Measurements from ENCODE around the gene RAB11FIP3. TPM values are rescaled to one million over a fixed set of nuclear protein-coding genes. Genes with fewer than 3 reads are reported as not detected.

The RAB11FIP3 gene
- total and polyA plus RNA-seq, 2 of the 13 experiments (the other 11 are each of a cell fraction or from before 2014, with no cell fraction given), result 34.3 to 57.6 TPM

DNA sequence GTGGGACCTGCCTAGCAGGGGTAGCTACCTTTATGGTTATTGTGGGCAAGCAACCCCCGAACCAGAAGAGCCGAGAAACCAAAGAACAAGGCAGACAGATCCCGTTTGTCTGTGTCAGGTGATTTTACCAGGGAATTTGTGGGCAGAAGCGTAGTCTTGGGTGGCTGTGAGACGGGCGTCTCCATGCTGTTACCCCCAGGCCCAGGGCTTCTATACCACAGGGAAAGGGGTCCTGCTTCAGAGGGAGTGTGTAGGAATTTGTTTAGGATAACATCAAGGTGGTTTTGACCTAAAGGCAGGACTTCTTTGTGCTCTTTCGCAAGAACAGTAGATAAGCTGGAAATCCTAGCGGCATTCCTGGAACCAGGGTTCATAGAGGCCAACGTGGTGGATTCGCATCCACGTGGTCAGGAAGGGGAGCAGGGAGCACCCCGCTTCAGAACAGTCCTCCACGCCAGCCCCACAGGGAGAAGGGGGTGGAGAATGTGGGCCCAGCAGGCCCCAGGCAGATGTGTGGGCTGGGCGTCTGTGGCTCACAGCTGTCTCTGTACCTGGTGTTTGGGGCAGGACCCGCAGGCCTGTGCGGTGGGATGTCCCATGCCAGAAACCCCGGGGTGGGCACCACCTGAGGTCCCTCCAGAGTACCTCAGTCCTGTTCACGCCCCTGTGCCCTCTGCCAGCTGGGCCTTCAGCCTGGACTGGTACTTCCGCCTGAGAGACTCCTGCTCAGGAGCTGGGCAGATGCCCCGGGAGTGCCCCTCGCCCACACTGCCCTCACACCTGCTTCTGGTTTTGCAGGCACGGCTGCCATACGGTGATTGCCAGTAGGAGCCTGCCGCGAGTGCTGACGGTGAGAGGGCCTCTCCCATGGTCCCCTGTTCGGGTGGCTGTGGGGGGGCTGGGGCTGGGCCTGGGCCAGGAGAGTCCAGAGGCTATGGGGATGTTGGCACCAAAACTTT lies 19.6 kb upstream of the RAB11FIP3 start (continued):
- TF ChIP-seq, protein P1, sequence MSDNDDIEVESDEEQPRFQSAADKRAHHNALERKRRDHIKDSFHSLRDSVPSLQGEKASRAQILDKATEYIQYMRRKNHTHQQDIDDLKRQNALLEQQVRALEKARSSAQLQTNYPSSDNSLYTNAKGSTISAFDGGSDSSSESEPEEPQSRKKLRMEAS (IDR thresholded peaks at IDR 0.05), result peak; percentile 99
- TF ChIP-seq GABPA (IDR thresholded peaks at IDR 0.05; ENCODE audit: low read depth, low read length) (no peak), GABPA (CRISPR knock-in tag; IDR thresholded peaks at IDR 0.05; ENCODE audit: low read depth) (peak; percentile 36; the same call in 1 of the 2 replicates), SIN3B (IDR thresholded peaks at IDR 0.05; ENCODE audit: low read length) (no peak), ZFP37 (CRISPR knock-in tag; IDR thresholded peaks at IDR 0.05; ENCODE audit: borderline replicate concordance) (no peak), SNAPC5 (CRISPR knock-in tag; IDR thresholded peaks at IDR 0.05; ENCODE audit: borderline replicate concordance) (0 out of 2 replicates have a peak, but pooled peaks have one; percentile 24), ZNF230 (CRISPR knock-in tag; IDR thresholded peaks at IDR 0.05) (peak; percentile 81; the same call in 1 of the 2 replicates), ZBTB38 (CRISPR knock-in tag; IDR thresholded peaks at IDR 0.05) (peak; percentile 15; the same call in 1 of the 2 replicates), STAT5B (CRISPR knock-in tag; IDR thresholded peaks at IDR 0.05) (no peak), TBL1XR1 (IDR thresholded peaks at IDR 0.05; ENCODE audit: borderline replicate concordance, low read length, partially characterized antibody) (no peak), FOXA3 (CRISPR knock-in tag; IDR thresholded peaks at IDR 0.05) (peak; percentile 88), MTERF4 (CRISPR knock-in tag; IDR thresholded peaks at IDR 0.05) (peak; percentile 18; the same call in 1 of the 2 replicates), ZNF12 (CRISPR knock-in tag; IDR thresholded peaks at IDR 0.05) (peak; percentile 19; the same call in 1 of the 2 replicates), EHMT2 (IDR thresholded peaks at IDR 0.05; ENCODE audit: borderline replicate concordance, low read depth, low read length) (no peak), MEIS1 (CRISPR knock-in tag; IDR thresholded peaks at IDR 0.05; ENCODE audit: borderline replicate concordance) (0 out of 2 replicates have a peak, but pooled peaks have one; percentile 56), NR2C2 (CRISPR knock-in tag; IDR thresholded peaks at IDR 0.05; ENCODE audit: borderline replicate concordance) (peak; percentile 76), SUZ12 (IDR thresholded peaks at IDR 0.05; ENCODE audit: low read depth, low read length) (no peak), DBP (CRISPR knock-in tag; IDR thresholded peaks at IDR 0.05; ENCODE audit: not compliant biosample characterization) (no peak), ZZZ3 (CRISPR knock-in tag; IDR thresholded peaks at IDR 0.05; ENCODE audit: borderline replicate concordance) (no peak), NRL (CRISPR knock-in tag; IDR thresholded peaks at IDR 0.05; ENCODE audit: borderline replicate concordance) (peak; percentile 3; the same call in 1 of the 2 replicates), GATAD1 (CRISPR knock-in tag; IDR thresholded peaks at IDR 0.05) (peak; percentile 45; the same call in 1 of the 2 replicates), ZBTB46 (CRISPR knock-in tag; IDR thresholded peaks at IDR 0.05; ENCODE audit: borderline replicate concordance) (peak; percentile 89), ATM (IDR thresholded peaks at IDR 0.05; ENCODE audit: borderline replicate concordance) (no peak)
- TF ChIP-seq, protein P2, sequence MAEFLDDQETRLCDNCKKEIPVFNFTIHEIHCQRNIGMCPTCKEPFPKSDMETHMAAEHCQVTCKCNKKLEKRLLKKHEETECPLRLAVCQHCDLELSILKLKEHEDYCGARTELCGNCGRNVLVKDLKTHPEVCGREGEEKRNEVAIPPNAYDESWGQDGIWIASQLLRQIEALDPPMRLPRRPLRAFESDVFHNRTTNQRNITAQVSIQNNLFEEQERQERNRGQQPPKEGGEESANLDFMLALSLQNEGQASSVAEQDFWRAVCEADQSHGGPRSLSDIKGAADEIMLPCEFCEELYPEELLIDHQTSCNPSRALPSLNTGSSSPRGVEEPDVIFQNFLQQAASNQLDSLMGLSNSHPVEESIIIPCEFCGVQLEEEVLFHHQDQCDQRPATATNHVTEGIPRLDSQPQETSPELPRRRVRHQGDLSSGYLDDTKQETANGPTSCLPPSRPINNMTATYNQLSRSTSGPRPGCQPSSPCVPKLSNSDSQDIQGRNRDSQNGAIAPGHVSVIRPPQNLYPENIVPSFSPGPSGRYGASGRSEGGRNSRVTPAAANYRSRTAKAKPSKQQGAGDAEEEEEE (CRISPR knock-in tag; IDR thresholded peaks at IDR 0.05; ENCODE audit: borderline replicate concordance), result no peak
